ENCODE data around the gene MKI67. TPM values are rescaled to one million over a fixed set of nuclear protein-coding genes. Genes with fewer than 3 reads are reported as not detected.
"Not testable (repeated sequence)": the region's sequence is repeated elsewhere in the genome, so short reads cannot be mapped to it uniquely, and the experiment has no call there.

The MKI67 gene
- total RNA-seq, 1 donor from 2014 or later = 2.1 TPM

DNA sequence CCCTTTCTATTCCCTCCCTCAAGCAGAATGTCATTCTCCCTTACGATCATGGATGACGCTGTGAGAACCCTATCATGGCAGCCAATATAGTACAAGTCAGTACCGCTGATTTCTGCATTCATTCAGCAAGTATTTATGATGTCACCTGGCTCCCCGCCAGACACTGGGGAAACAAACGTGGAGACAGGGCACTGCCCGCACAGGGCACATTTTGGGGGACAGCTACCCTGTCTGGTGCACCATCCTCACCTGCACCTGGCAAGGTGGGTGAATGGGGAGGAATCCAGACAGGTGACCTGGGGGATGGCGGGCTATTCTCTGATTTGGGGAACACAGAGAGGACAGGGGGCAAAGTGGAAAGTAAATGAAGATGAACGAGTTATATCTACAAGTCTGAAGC is 28.4 kb downstream of the MKI67 start:
- no peak for ATAC-seq
- H3K27me3 ChIP-seq = no peaks in the 10 kb centered on the region
- intact Hi-C loops (cut with DNase I) = no loop called here
- DNase-seq = no peak
- H3K27ac ChIP-seq = no peak overlapping the region
- no peaks in the 10 kb centered on the region for H3K9me3 ChIP-seq
- H3K4me1 ChIP-seq = no peaks in the 10 kb centered on the region
- TF ChIP-seq, protein P1, sequence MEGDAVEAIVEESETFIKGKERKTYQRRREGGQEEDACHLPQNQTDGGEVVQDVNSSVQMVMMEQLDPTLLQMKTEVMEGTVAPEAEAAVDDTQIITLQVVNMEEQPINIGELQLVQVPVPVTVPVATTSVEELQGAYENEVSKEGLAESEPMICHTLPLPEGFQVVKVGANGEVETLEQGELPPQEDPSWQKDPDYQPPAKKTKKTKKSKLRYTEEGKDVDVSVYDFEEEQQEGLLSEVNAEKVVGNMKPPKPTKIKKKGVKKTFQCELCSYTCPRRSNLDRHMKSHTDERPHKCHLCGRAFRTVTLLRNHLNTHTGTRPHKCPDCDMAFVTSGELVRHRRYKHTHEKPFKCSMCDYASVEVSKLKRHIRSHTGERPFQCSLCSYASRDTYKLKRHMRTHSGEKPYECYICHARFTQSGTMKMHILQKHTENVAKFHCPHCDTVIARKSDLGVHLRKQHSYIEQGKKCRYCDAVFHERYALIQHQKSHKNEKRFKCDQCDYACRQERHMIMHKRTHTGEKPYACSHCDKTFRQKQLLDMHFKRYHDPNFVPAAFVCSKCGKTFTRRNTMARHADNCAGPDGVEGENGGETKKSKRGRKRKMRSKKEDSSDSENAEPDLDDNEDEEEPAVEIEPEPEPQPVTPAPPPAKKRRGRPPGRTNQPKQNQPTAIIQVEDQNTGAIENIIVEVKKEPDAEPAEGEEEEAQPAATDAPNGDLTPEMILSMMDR (IDR thresholded peaks at IDR 0.05) = no peak
- no peaks in the 10 kb centered on the region for H3K36me3 ChIP-seq
- H3K4me3 ChIP-seq = no peak overlapping the region

DNA sequence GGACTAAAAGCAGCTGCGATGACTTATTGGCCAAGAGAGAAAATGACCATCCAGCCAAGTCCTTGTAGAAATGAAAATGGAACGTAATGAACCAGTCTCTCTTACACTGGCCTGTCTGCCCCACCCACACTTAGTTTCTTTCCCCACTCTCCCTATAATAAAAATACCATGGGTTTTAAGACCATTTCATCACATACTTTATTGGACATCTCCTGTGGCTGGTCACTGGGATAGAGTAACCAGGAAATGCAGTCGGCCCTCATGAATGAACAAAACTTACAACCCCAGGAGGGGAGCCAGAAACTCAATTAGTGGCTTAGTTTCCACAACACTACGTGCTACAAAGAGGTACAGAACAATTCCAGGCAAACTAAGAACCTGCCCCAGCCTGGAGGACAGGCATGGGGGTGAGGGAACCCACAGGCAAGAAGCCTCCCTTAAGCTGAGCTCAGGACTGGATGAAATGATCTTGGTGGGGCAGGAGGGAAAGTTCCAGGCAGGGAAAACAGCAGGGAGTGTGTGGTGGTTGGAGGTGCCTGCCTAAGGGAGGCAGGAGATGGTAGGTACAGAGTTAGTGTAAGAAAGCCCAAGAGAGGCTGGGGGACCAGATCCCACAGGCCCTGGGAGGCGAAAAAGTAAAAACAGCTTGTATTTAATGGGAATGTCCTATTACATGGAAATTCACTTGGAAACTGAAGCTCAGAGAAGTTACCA is 29.6 kb downstream of the MKI67 start:
- H3K4me3 ChIP-seq = no peak overlapping the region
- TF ChIP-seq, protein P1 (IDR thresholded peaks at IDR 0.05) = no peak
- no peaks in the 10 kb centered on the region for H3K9me3 ChIP-seq
- no peak overlapping the region for H3K27ac ChIP-seq
- no peak for ATAC-seq
- no peaks in the 10 kb centered on the region for H3K27me3 ChIP-seq
- intact Hi-C loops (cut with DNase I) = no loop called here
- no peak for DNase-seq
- H3K36me3 ChIP-seq = no peaks in the 10 kb centered on the region
- no peaks in the 10 kb centered on the region for H3K4me1 ChIP-seq

GRCh38 chr10:128095753-128096469 is 30.3 kb downstream of the MKI67 start:
- no peak overlapping the region for H3K27ac ChIP-seq
- intact Hi-C loops (cut with DNase I) = no loop called here
- H3K4me3 ChIP-seq = no peak overlapping the region
- no peaks in the 10 kb centered on the region for H3K4me1 ChIP-seq
- TF ChIP-seq, protein P1 (IDR thresholded peaks at IDR 0.05) = no peak
- H3K9me3 ChIP-seq = no peaks in the 10 kb centered on the region
- no peaks in the 10 kb centered on the region for H3K36me3 ChIP-seq
- ATAC-seq (no peak), DNase-seq (no peak)
- no peaks in the 10 kb centered on the region for H3K27me3 ChIP-seq

GRCh38 chr10:128095027-128095752 is 31.0 kb downstream of the MKI67 start:
- DNase-seq = no peak
- Histone ChIP-seq H3K27ac (no peak overlapping the region), H3K36me3 (no peaks in the 10 kb centered on the region), H3K9me3 (no peaks in the 10 kb centered on the region), H3K27me3 (no peaks in the 10 kb centered on the region), H3K4me1 (no peaks in the 10 kb centered on the region), H3K4me3 (no peak overlapping the region)
- intact Hi-C loops (cut with DNase I) = no loop called here
- TF ChIP-seq, protein P1 (IDR thresholded peaks at IDR 0.05) = no peak
- peak; percentile 50 for ATAC-seq

GRCh38 chr10:128094596-128094995 is 31.6 kb downstream of the MKI67 start:
- ATAC-seq = not testable (repeated sequence)

GRCh38 chr10:128092454-128092853 is 33.8 kb downstream of the MKI67 start:
- H3K27me3 ChIP-seq = no peaks in the 10 kb centered on the region
- no peak for ATAC-seq
- H3K36me3 ChIP-seq = no peaks in the 10 kb centered on the region
- intact Hi-C loops (cut with DNase I) = no loop called here
- TF ChIP-seq, protein P1 (IDR thresholded peaks at IDR 0.05) = no peak
- H3K9me3 ChIP-seq = no peaks in the 10 kb centered on the region
- DNase-seq = no peak
- H3K4me3 ChIP-seq = no peak overlapping the region
- no peak overlapping the region for H3K27ac ChIP-seq
- no peaks in the 10 kb centered on the region for H3K4me1 ChIP-seq

More at GRCh38 chr10:128094596-128094995, 31.6 kb downstream of the MKI67 start:
- intact Hi-C loops (cut with DNase I); H3K36me3 ChIP-seq; DNase-seq; H3K4me1 ChIP-seq; H3K9me3 ChIP-seq; H3K27me3 ChIP-seq; H3K27ac ChIP-seq; H3K4me3 ChIP-seq: not testable (repeated sequence)
